HG03095 (cell line): ENCODE results near the gene RMDN3.

Source experiments
- ATAC-seq: cut with Tn5 transposase; IDR thresholded peaks from one replicate; pipeline ENCODE4 v1.9.1; 2021; ENCODE audit warnings: moderate library complexity; ENCODE audit not compliant: unreplicated experiment

The RMDN3 gene

GRCh38 chr15:40749151-40749630, 5.9 kb downstream of the RMDN3 start:
- no peak for ATAC-seq

GRCh38 chr15:40747685-40748631, 7.1 kb downstream of the RMDN3 start:
- ATAC-seq = no peak

GRCh38 chr15:40746916-40747418, 8.1 kb downstream of the RMDN3 start:
- ATAC-seq = no peak

- ATAC-seq = no peak
These were observed 10.3 kb downstream of the RMDN3 start for GRCh38 chr15:40744815-40745152.

GRCh38 chr15:40743921-40744814, 10.9 kb downstream of the RMDN3 start:
- no peak for ATAC-seq

GRCh38 chr15:40743485-40743901, 11.6 kb downstream of the RMDN3 start:
- ATAC-seq = no peak

- no peak for ATAC-seq
These were observed 15.2 kb downstream of the RMDN3 start for GRCh38 chr15:40739854-40740253.

GRCh38 chr15:40739047-40739446, 16.0 kb downstream of the RMDN3 start:
- no peak for ATAC-seq

GRCh38 chr15:40737048-40737447, 18.0 kb downstream of the RMDN3 start:
- ATAC-seq = no peak

- ATAC-seq = no peak
These were observed 18.5 kb downstream of the RMDN3 start for GRCh38 chr15:40736575-40736974.

GRCh38 chr15:40731034-40731433, 24.0 kb downstream of the RMDN3 start:
- ATAC-seq = no peak

- ATAC-seq = no peak
These were observed 31.1 kb downstream of the RMDN3 start for GRCh38 chr15:40723919-40724318.

GRCh38 chr15:40722934-40723333, 32.1 kb downstream of the RMDN3 start:
- no peak for ATAC-seq

- no peak for ATAC-seq
These were observed 32.7 kb downstream of the RMDN3 start for GRCh38 chr15:40722354-40722753.

GRCh38 chr15:40721701-40722100, 33.4 kb downstream of the RMDN3 start:
- no peak for ATAC-seq

- ATAC-seq = no peak
These were observed 38.9 kb downstream of the RMDN3 start for GRCh38 chr15:40716165-40716564.

- ATAC-seq = no peak
These were observed 40.9 kb downstream of the RMDN3 start for GRCh38 chr15:40714144-40714543.

- ATAC-seq = no peak
These were observed 48.9 kb downstream of the RMDN3 start for GRCh38 chr15:40706121-40706520.

GRCh38 chr15:40702077-40702476, 53.0 kb downstream of the RMDN3 start:
- no peak for ATAC-seq

GRCh38 chr15:40697916-40698315, 57.1 kb downstream of the RMDN3 start:
- no peak for ATAC-seq

- ATAC-seq = no peak
These were observed 58.8 kb downstream of the RMDN3 start for GRCh38 chr15:40696228-40696627.
